Stimulated activated CD8-positive, alpha-beta memory T cell treated with anti-CD3 and anti-CD28 coated beads, Interleukin-7, amount 100 ng/mL, for 24 hours (primary cell): ENCODE data around the gene EIF4E1B.

Source experiments
- DNase-seq: peaks from one replicate; pipeline ENCODE4 v3.0.0-alpha.2; 2020; ENCODE audit warnings: low read depth

The EIF4E1B gene

DNA sequence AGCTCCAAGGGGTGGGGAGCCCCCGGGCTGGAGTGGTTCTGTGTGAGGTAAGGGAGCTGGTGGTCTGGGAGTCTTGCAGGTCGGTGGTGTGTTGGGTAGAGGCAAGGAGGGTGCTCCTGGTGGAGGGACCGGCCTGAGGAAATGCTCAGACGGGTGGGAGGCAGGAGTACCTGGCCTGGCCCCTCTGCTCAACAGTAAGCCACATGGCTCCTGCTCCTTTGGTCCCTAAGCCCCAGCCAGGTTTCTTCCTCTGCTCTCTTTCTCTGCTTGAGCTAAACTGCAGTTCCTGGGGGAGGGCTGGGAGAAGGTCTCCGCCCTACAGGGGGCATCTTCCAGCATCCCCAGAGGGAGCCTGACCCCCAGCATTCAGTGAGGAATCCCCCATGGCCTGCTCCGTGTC is 34.0 kb downstream of the EIF4E1B start:
- no peak for DNase-seq

- DNase-seq: no peak
Measured at GRCh38 chr5:176664886-176665285, 34.4 kb downstream of the EIF4E1B start.

DNA sequence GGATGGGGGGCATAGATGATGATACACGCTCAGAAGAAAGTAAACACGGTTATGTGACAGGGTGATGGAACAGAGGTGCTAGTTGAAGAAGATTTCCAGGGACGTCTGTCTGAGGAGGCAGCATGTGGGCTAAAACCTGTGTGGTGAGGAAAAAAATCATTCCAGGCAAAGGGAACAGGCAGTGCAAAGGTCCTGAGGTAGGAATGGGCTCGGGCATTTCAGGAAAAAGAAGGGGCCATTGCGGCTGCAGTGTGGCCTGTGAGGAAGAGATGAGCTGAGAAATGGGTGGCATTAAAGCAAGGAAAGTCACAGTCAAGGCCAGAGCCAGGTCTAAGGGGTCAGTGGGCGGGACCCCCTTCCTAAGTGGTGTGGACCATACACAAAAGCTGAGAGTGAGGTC is 35.0 kb downstream of the EIF4E1B start:
- no peak for DNase-seq

DNA sequence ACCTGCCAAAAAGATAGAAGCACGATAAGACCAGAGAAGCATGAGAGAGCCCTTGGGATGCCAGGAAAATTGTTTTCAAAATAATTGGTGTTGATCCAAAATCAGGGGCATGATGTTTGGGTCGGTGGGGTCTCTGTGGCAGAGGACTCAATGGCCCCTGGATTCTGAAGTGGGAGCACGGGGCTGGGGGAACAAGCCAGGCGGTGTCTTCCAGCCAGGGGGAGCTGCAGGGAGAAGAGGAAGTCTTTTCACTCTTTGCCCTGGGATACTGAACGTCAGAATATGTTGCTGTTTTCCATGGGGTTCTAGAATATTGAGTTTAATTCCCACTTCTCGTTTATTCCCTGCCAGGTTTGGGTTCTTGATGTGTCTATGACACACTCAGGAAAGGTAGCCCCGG is 37.2 kb downstream of the EIF4E1B start:
- DNase-seq: no peak

- no peak for DNase-seq
Measured at GRCh38 chr5:176670449-176670848, 40.0 kb downstream of the EIF4E1B start.

DNA sequence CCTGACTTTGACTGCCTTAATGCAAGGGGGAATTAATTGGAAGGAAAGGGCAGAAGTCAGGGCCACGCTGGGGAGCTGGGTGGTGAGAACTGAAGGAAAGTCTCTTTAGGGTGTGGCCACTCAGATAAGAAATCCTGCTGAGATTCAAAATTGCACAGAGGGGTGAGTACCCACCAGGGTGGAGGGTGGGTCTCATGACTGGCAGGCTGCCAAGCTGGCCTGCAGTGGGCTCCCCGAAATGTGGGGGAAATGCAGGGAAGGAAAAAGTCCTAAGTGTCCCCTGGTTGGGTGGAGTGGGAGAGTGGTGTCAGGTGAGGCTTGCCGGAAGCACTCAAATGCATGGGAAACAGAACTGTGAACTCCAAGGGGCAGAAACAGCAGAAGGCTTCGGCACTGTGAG is 40.9 kb downstream of the EIF4E1B start:
- no peak for DNase-seq

- no peak for DNase-seq
Measured at GRCh38 chr5:176671890-176672747, 41.6 kb downstream of the EIF4E1B start.

GRCh38 chr5:176673651-176674583 is 43.4 kb downstream of the EIF4E1B start:
- no peak for DNase-seq

DNA sequence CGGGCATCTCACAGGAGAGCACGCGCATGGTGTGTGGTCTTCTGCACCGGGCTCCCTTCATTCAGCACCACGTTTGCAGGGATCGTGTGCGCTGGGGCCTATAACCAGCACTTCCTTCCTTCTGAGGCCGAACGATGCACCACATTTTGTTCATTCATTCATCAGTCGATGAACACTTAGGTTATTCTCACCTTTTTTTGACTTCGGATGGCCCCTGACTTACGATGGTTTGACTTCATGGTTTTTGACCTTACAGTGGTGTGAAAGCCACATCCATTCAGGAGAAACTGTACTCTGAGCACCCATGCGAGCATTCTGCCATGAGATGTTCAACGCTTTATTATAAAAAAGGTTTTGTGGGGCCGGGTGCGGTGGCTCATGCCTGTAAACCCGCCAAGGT is 44.3 kb downstream of the EIF4E1B start:
- no peak for DNase-seq

GRCh38 chr5:176675676-176676360 is 45.3 kb downstream of the EIF4E1B start:
- no peak for DNase-seq

- DNase-seq: no peak
Measured at GRCh38 chr5:176676361-176676824, 45.9 kb downstream of the EIF4E1B start.

DNA sequence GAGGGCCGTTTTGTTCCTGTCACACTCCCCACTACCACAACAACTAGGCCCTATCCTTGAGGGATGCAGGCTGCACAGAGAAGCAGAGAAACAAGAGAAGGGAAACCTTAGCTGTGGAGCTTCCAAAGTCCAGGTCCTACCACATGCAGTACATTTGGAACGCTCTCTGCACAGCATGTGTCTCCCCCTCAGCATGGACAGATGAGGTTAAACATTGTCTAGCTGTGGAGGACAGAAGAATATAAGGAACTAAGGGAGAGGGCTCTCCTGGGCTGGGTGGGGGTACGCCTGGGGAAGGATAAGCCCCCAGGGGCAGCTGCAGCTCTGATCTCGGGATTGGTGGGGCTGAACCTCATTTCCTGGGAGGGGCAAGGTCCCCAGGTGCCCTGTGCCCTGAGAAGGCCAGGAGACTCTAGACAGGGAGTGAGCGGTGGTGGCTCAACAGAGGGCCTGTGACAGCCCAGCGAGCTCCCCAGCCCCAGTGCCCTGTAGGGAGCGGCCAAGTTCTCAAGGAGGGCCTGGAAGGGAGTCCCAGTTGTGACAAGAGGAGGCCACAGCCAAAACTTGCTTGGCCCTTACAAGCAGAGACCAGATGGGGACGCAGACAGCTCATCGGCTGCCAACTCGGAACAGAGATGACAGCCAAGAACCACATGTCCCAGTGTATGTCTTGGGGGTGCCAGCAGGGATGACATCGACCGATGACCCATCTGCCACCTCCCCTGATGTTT is 46.9 kb downstream of the EIF4E1B start:
- DNase-seq: no peak

GRCh38 chr5:176678584-176678983 is 48.1 kb downstream of the EIF4E1B start:
- no peak for DNase-seq

DNA sequence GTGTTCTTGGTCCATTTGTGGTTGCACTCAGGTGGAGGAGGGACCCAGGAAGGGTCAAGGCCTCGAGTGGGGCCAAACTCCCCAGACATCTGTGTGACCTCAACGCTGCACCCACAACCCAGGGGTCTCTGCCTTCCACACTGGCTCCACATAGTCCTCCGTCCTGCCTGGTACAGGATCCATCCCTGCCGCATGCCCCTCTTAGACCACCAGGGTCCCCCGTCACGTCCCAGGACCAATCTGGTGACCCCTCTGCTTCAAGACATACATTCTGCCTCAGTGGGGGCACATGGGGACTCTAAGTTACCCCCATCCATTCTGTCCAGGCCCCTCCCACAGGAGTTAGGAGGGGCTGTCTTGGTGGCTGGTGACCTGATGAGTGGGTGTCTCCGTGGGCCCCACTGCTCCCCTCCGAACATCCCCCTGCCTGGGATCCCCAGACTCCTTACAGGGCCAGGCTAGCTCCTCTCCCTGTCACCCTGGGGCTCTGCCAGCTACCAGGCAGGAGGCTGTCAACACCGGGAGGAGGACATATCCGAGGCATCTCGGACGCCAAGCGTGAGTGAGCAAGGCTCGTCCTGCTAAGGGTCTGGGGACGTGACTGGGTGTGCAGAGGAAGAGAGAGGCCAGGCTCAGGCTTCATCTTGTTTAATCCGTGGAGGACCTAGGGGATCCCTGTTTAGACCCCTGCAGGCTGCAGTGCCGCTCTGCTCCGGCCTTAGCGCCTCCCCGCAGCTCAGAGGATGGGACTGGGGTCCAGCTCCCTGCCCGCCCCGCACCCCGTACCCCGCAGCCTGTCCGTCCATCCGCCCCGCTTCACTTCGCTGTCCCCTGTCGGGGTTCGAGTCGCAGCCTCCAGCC is 49.1 kb downstream of the EIF4E1B start:
- DNase-seq: no peak

GRCh38 chr5:176680226-176680563 is 49.7 kb downstream of the EIF4E1B start:
- no peak for DNase-seq

DNA sequence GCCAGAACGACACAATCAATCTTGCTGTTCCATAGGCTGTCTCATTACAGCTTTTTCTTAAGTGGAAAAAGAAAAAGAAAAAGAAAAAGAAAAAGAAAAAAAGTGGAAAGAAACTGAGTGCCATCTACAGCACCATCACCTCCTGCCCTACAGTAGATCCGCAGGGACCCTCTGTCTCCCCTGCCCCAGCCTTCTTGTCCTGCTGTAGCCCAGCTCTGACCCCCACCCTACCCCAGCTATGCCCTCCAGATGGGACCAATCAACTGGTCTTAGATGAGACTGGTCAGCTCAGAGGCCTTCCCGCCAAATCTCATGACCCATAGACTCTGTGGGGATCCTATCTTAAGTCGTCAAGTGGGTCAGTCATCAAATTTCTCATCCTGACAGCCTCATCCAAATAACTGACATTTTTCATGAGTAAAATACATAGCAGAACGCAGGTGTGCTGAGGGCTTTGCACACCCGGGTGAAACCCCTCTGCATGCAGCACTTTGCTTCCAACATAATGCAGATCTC is 51.6 kb downstream of the EIF4E1B start:
- DNase-seq: no peak

- DNase-seq: no peak
Measured at GRCh38 chr5:176685010-176685409, 54.5 kb downstream of the EIF4E1B start.

DNA sequence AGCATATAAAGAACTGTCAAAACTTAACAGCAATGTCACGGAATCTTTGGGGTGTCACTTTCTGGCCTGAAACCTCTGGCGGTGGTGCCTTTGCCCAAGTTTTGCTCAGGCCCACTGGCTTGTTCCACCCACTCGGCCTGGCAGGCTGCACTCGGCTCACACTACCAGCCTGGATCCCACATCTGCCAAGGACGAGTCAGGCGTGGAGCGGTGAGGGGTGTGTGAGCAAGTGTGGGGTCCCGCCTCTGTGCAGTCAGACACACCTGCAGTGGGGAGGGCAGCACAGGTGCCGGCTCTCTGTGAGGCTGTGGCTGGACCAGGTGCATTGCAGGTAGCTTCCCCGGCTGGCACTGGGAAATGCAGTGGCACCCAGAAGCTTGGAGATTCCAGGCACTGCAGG is 56.8 kb downstream of the EIF4E1B start:
- DNase-seq: no peak

DNA sequence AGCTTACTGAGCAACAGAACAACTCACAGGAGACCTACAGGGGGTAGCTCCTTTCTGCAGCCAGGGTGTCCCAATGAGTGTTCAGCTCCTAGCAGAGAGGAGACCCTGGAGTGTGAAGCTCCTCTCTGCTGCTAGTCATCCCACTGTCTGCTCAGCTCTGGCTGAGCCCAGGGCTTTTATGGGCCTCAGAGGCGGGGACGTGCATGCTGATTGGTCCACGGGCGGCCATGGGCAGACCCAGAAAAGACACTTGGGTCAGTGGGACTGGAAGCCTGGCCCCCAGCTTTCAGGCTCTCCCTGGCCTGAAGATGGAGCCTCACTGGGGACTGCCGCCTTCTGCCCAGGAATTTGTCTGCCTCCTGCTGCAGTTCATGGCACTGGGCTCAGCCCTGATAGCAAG is 57.4 kb downstream of the EIF4E1B start:
- no peak for DNase-seq

DNA sequence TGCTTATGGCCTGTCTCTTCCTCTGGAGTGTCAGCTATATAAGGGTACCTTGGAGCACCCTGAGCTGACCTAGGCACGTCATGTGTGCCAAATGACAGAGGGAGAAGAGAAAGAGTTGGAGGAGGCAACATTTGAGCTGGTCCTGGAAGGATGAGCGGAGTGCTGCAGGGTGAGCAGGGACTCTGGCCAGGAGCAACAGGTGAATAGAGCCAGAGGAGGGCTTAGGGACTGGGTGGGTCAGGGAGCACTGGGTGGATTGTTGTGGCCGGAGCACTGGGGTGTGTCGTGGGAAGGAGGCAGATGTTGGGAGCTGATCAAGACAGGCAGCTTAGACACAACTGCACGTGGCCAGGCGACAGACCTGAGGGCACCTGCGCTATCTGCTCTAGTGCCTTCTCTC is 60.4 kb downstream of the EIF4E1B start:
- no peak for DNase-seq

DNA sequence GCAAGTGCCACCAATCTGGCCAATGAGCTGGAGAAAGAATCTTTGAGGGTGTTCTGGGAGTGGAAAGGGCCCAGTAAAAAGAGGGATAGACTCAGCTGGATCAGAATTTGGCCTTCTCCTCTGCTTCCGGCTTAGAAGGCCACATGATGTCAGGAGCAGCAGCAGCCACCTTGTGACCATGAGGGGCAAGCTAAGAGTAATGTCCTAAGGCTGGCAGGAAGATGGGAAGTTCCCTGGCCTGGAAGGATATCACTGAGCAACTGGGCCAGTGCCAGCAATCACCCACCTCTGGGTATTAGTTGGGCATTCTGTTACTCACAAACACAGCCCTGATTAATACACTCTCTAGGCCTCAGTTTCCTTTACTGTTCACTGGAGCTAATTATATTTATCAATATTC is 61.0 kb downstream of the EIF4E1B start:
- DNase-seq: no peak
